ENCODE data around the gene ARSA. TPM values are rescaled to one million over a fixed set of nuclear protein-coding genes. Genes with fewer than 3 reads are reported as not detected.

Gene ARSA
- total RNA-seq, 4 donors from 2014 or later = 37.0 to 51.3 (median 42.2) TPM

DNA sequence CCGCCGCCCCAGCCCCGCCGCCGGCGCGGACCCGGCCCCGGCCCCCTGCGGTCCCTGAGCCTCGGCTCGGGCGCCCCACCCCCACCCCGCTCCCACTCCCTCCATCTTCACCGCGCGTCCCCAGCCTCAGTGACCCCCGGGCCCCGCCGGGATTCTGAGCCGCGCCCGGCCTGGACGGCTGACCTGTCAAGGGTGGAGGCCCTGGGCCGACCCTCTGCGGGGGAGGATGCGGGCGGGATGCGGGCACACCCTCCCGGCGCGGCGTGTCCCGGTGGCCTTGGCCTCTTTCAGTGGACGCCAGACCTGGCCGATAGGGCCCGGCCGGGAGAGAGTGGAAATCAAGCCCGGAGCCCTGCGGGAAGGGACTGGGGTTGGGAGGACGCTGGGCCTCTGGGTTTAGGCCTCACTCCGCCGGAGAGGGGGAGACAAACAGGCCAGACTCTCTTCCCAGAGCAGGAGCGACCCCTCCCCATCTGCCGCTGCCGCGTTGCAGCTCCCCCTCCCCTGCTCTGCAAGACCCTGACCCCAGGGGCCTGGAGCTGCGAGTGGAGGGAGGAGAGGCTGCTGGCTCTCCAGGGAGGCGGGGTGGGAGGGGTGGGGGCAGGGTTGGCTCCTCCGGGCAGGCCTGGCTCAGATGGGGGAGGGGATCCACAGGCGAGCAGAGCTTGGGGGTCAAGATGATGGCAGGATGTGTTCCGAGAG is 26.8 kb downstream of the ARSA start:
- Histone ChIP-seq H3K36me3 (no peaks in the 10 kb centered on the region), H3K4me1 (peaks cover 19% of the 10 kb centered on the region), H3K27me3 (peaks cover 75% of the 10 kb centered on the region), H3K27ac (no peak overlapping the region), H3K4me3 (peak overlapping the region; percentile 55), H3K9me3 (no peaks in the 10 kb centered on the region)
- DNase-seq (ENCODE audit: low spot score in 2 of 2) = no peak
- WGBS = 65% methylated on average over 4 of the region's 52 CpGs
- TF ChIP-seq EP300 (IDR thresholded peaks at IDR 0.05) (no peak), POLR2AphosphoS5 (IDR thresholded peaks at IDR 0.05) (no peak), POLR2A (IDR thresholded peaks at IDR 0.05) (no peak)
- TF ChIP-seq, protein P1, sequence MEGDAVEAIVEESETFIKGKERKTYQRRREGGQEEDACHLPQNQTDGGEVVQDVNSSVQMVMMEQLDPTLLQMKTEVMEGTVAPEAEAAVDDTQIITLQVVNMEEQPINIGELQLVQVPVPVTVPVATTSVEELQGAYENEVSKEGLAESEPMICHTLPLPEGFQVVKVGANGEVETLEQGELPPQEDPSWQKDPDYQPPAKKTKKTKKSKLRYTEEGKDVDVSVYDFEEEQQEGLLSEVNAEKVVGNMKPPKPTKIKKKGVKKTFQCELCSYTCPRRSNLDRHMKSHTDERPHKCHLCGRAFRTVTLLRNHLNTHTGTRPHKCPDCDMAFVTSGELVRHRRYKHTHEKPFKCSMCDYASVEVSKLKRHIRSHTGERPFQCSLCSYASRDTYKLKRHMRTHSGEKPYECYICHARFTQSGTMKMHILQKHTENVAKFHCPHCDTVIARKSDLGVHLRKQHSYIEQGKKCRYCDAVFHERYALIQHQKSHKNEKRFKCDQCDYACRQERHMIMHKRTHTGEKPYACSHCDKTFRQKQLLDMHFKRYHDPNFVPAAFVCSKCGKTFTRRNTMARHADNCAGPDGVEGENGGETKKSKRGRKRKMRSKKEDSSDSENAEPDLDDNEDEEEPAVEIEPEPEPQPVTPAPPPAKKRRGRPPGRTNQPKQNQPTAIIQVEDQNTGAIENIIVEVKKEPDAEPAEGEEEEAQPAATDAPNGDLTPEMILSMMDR (IDR thresholded peaks at IDR 0.05) = no peak

DNA sequence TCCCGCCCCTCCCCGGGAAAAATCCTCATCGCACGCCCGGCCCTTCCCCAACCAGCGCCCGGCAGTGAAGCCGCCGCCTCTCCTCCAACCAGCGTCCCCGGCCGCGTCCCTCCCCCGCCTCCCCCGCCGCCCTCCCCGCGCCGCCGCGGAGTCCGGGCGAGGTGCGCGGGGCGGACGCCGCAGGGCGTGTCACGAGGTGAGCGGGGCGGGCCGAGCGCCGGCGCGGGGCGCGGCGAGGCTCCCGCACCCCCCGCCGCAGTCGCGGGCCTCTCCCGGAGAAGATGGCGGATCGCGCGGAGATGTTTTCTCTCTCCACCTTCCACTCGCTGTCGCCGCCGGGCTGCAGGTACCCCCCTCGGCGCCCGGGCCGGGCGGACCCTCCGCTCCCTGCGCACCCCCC is 27.4 kb downstream of the ARSA start, which contains the start of gene MAPK8IP2:
MAPK8IP2 (plus strand) TSS at position 256 of the 400 bp plus-strand sequence; CDS start at position 282, 26 bp downstream.
- Histone ChIP-seq H3K36me3 (no peaks in the 10 kb centered on the region), H3K9me3 (no peaks in the 10 kb centered on the region), H3K27me3 (peaks cover 69% of the 10 kb centered on the region), H3K4me3 (peak within 1 kb of the TSS; percentile 55), H3K4me1 (peaks cover 19% of the 10 kb centered on the region), H3K27ac (no peak within 1 kb of the TSS)
- no peak for DNase-seq (ENCODE audit: low spot score in 2 of 2)
- TF ChIP-seq, protein P1 (IDR thresholded peaks at IDR 0.05) = no peak
- TF ChIP-seq EP300 (IDR thresholded peaks at IDR 0.05) (no peak), POLR2AphosphoS5 (IDR thresholded peaks at IDR 0.05) (no peak), POLR2A (IDR thresholded peaks at IDR 0.05) (no peak)
- WGBS = 2% methylated on average over 9 of the region's 61 CpGs

DNA sequence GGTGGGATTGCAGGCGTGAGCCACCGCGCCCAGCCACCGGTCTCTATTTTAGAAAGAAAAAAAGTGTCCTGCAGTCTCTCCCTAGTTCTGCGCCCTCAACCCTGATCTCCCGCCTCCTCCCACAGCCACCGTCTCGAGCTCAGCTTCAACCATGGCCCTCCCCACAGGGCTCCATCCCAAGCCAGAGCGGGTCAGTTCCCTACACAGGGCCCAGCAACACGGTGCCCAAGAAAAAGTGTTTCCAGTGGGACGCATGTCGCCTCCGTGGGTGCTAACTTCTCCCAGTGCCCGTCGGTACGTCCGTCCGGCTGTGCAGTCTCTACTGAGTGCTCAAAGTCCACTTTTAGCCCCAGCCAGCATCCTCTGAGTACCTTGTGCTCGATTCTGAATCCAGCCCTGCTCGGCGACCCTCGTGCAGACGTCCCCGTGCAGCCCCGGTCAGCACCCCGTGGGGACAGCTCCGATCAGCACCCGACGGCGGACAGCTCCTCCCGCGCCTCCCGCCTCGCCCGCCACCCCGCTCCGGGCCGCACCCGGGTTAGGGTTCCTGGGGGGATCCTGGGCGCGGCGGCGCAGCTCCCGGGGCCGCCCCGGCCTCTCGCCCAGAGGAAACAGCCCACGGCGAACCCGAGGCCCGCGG is 28.0 kb downstream of the ARSA start:
- peaks cover 19% of the 10 kb centered on the region for H3K4me1 ChIP-seq
- peak in 1 of 2 donors; percentile 71 for DNase-seq (ENCODE audit: low spot score in 2 of 2)

DNA sequence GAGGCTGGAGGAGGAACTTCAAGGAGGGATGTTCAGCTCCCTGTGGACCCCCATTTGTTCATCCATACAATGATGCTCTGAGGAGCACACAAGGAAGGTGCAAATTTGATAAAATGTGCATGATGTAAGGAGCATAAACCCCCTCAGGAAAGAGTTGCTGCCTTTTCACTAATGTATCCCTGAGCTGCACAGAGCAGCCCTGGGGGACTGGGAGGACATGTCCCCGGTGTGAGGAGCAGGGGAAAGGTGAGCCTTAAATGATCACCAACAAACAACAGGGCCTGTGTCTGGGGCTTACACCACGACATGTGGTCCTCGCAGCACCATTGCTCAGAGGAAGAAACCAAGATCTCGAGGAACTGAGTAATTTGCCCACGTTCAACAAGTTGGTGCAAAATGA is 30.9 kb downstream of the ARSA start:
- Histone ChIP-seq H3K36me3 (no peaks in the 10 kb centered on the region), H3K4me1 (peaks cover 14% of the 10 kb centered on the region), H3K9me3 (no peaks in the 10 kb centered on the region), H3K4me3 (no peak overlapping the region), H3K27me3 (peaks cover 36% of the 10 kb centered on the region), H3K27ac (no peak overlapping the region)
- DNase-seq (ENCODE audit: low spot score in 2 of 2) = peak in 1 of 2 donors; percentile 7
- WGBS = 85% methylated on average over 5 of the region's 5 CpGs
- no peak for TF ChIP-seq POLR2A (IDR thresholded peaks at IDR 0.05)
- TF ChIP-seq EP300 (IDR thresholded peaks at IDR 0.05) = no peak
- TF ChIP-seq, protein P1 (IDR thresholded peaks at IDR 0.05) = no peak
- no peak for TF ChIP-seq POLR2AphosphoS5 (IDR thresholded peaks at IDR 0.05)

More for the DNA sequence above, 28.0 kb downstream of the ARSA start:
- TF ChIP-seq EP300 (IDR thresholded peaks at IDR 0.05) = no peak
- TF ChIP-seq, protein P1 (IDR thresholded peaks at IDR 0.05) = no peak
- TF ChIP-seq POLR2AphosphoS5 (IDR thresholded peaks at IDR 0.05) = no peak
- TF ChIP-seq POLR2A (IDR thresholded peaks at IDR 0.05) = no peak
- Histone ChIP-seq H3K36me3 (no peaks in the 10 kb centered on the region), H3K27me3 (peaks cover 63% of the 10 kb centered on the region), H3K9me3 (no peaks in the 10 kb centered on the region), H3K27ac (no peak overlapping the region), H3K4me3 (peak overlapping the region; percentile 55)
- 55% methylated on average over 15 of the region's 52 CpGs for WGBS

DNA sequence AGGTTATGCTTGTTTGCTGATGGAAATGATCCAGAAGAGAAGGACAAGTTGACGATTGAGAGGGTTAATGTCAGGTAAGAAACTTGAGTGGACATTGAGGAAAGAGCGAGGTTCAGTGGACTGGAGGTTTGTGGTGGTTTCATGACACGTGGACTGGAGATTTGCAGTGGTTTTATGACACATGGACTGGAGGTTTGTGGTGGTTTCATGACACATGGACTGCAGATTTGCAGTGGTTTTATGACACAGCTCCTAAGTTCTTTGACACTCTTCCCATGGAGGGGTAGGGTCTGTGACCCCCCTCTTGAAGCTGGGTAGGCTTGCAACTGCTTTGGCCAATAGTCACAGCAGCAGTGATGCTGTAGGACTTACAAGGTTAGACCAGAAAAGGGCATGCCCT is 32.8 kb downstream of the ARSA start:
- H3K27ac ChIP-seq = no peak overlapping the region
- no peak overlapping the region for H3K4me3 ChIP-seq
- no peaks in the 10 kb centered on the region for H3K36me3 ChIP-seq
- H3K27me3 ChIP-seq = peaks cover 17% of the 10 kb centered on the region
- H3K9me3 ChIP-seq = no peaks in the 10 kb centered on the region
- 86% methylated on average over 3 of the region's 3 CpGs for WGBS
- peaks cover 6% of the 10 kb centered on the region for H3K4me1 ChIP-seq
- TF ChIP-seq POLR2A (IDR thresholded peaks at IDR 0.05) (no peak), EP300 (IDR thresholded peaks at IDR 0.05) (no peak), POLR2AphosphoS5 (IDR thresholded peaks at IDR 0.05) (no peak)
- TF ChIP-seq, protein P1 (IDR thresholded peaks at IDR 0.05) = no peak
- peak in 1 of 2 donors; percentile 3 for DNase-seq (ENCODE audit: low spot score in 2 of 2)
